Stimulated activated effector memory CD8-positive, alpha-beta T cell treated with anti-CD3 and anti-CD28 coated beads, Interleukin-12 subunit alpha, Interleukin-12 subunit beta, amount 100 ng/mL, for 72 hours (primary cell): ENCODE results near the gene MAPK8IP2.
"Not testable (repeated sequence)": the region's sequence is repeated elsewhere in the genome, so short reads cannot be mapped to it uniquely, and the experiment has no call there.

ENCODE experiments used
- ATAC-seq: fragments of 150-1000 bp; cut with Tn5 transposase; 2 replicates; pipeline ENCODE4 v1.10.0; 2021
- DNase-seq, 2 donors: peaks; one replicate each; pipeline ENCODE4 v3.0.0; 2021 to 2022; ENCODE audit warnings: low spot score in 2 of 2
- H3K27ac Mint-ChIP-seq: one replicate; pipeline ENCODE4 v1.8.0; 2022; ENCODE audit warnings: mild to moderate bottlenecking, mixed read lengths
- H3K36me3 Mint-ChIP-seq: one replicate; pipeline ENCODE4 v1.8.0; 2022; ENCODE audit warnings: mild to moderate bottlenecking, mixed read lengths
- H3K4me1 Mint-ChIP-seq: one replicate; pipeline ENCODE4 v1.8.0; 2022; ENCODE audit warnings: mixed read lengths
- H3K4me3 Mint-ChIP-seq: one replicate; pipeline ENCODE4 v1.8.0; 2022; ENCODE audit warnings: mild to moderate bottlenecking, mixed read lengths
- H3K9me3 Mint-ChIP-seq: one replicate; pipeline ENCODE4 v1.8.0; 2022; ENCODE audit warnings: mixed read lengths

MAPK8IP2 gene

DNA sequence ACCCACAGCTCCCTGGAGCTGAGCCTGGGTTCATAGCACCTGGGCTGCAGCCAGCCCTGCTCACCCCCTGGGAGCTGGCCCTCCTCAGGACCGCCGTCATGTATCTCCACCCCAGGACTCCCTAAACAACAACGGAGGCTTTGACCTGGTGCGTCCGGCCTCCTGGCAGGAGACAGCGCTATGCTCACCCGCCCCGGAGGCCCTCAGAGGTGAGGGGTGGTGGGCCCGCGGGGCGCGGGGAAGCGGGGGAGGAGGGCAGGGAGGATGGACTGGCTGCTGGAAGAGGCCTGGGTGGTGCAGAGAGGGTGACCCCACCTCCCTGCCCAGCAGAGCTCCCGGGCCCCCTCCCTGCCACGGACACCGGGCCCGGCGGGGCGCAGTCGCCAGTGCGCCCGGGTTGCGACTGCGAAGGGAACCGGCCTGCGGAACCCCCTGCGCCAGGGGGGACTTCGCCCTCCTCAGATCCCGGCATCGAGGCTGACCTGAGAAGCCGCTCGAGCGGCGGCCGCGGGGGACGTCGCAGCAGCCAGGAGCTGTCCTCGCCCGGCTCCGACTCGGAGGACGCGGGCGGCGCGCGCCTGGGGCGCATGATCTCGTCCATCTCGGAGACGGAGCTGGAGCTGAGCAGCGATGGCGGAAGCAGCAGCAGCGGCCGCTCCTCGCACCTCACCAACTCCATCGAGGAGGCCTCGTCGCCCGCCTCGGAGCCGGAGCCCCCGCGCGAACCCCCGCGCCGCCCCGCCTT is 3.1 kb downstream of the MAPK8IP2 start:
- H3K4me3 Mint-ChIP-seq: no peak overlapping the region
- H3K4me1 Mint-ChIP-seq: peaks cover 16% of the 10 kb centered on the region
- H3K36me3 Mint-ChIP-seq: no peaks in the 10 kb centered on the region
- no peaks in the 10 kb centered on the region for H3K9me3 Mint-ChIP-seq
- H3K27ac Mint-ChIP-seq: no peak overlapping the region
- ATAC-seq (no peak), DNase-seq (no peak)

DNA sequence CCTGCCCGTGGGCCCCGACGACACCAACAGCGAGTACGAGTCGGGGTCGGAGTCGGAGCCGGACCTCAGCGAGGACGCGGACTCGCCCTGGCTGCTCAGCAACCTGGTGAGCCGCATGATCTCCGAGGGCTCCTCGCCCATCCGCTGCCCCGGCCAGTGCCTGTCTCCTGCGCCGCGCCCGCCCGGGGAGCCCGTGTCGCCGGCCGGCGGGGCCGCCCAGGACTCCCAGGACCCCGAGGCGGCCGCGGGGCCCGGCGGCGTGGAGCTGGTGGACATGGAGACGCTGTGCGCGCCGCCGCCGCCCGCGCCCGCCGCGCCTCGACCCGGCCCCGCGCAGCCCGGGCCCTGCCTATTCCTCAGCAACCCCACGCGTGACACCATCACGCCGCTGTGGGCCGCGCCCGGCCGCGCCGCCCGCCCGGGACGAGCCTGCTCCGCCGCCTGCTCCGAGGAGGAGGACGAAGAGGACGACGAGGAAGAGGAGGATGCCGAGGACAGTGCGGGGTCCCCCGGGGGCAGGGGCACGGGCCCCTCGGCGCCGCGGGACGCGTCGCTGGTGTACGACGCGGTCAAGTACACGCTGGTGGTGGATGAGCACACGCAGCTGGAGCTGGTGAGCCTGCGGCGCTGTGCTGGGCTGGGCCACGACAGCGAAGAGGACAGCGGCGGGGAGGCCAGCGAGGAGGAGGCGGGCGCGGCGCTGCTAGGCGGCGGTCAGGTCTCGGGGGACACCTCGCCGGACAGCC is 3.8 kb downstream of the MAPK8IP2 start:
- no peak for ATAC-seq
- Mint-ChIP-seq H3K4me1 (peaks cover 16% of the 10 kb centered on the region), H3K9me3 (no peaks in the 10 kb centered on the region), H3K4me3 (no peak overlapping the region), H3K36me3 (no peaks in the 10 kb centered on the region), H3K27ac (no peak overlapping the region)
- no peak for DNase-seq

- peaks cover 16% of the 10 kb centered on the region for H3K4me1 Mint-ChIP-seq
- H3K36me3 Mint-ChIP-seq: no peaks in the 10 kb centered on the region
- no peaks in the 10 kb centered on the region for H3K9me3 Mint-ChIP-seq
- no peak for ATAC-seq
- no peak for DNase-seq
- H3K27ac Mint-ChIP-seq: no peak overlapping the region
- no peak overlapping the region for H3K4me3 Mint-ChIP-seq
Observed at GRCh38 chr22:50605002-50605612, 4.5 kb downstream of the MAPK8IP2 start.

- DNase-seq: no peak
- peaks cover 16% of the 10 kb centered on the region for H3K4me1 Mint-ChIP-seq
- H3K36me3 Mint-ChIP-seq: no peaks in the 10 kb centered on the region
- H3K27ac Mint-ChIP-seq: no peak overlapping the region
- H3K9me3 Mint-ChIP-seq: no peaks in the 10 kb centered on the region
- H3K4me3 Mint-ChIP-seq: no peak overlapping the region
- ATAC-seq: no peak
Observed at GRCh38 chr22:50605613-50606074, 5.1 kb downstream of the MAPK8IP2 start.

DNA sequence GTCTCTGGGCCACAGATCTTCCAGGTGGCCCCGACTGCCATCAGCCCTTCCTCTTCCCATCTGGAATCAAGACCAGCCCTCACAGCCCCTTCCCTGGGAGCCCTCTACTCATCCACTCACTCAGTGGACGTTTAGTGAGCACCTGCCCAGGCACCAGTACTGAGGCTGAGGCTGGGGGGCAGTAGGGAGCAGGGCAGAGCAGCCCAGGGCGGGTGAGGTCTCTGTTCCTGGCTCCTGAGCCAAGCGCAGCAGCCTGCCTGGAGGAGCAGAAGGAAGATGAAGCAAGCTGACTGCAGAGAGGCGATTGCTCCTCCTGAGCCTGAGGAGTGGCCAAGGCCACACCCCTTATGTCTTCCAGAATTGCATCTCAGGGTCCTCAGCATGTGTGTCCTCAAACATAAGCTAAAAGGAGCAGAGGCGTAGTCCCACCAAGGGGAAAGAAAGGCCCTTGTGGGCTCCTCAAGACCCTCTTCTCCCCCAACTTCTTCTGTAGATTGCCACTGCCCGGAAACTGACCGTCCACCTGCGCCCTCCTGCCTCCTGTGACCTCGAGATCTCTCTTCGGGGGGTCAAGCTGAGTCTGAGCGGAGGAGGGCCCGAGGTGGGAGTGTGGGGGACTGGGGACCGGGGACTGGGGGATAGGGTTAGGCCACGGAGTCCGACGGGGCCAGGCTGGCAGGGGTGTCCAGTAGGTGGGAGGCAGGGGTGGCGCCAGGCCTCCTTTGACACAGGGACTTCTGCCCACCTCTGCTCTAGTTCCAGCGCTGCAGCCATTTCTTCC is 5.8 kb downstream of the MAPK8IP2 start:
- Mint-ChIP-seq H3K4me3 (no peak overlapping the region), H3K9me3 (no peaks in the 10 kb centered on the region), H3K27ac (no peak overlapping the region), H3K36me3 (no peaks in the 10 kb centered on the region), H3K4me1 (peaks cover 16% of the 10 kb centered on the region)
- DNase-seq: no peak
- ATAC-seq: no peak

DNA sequence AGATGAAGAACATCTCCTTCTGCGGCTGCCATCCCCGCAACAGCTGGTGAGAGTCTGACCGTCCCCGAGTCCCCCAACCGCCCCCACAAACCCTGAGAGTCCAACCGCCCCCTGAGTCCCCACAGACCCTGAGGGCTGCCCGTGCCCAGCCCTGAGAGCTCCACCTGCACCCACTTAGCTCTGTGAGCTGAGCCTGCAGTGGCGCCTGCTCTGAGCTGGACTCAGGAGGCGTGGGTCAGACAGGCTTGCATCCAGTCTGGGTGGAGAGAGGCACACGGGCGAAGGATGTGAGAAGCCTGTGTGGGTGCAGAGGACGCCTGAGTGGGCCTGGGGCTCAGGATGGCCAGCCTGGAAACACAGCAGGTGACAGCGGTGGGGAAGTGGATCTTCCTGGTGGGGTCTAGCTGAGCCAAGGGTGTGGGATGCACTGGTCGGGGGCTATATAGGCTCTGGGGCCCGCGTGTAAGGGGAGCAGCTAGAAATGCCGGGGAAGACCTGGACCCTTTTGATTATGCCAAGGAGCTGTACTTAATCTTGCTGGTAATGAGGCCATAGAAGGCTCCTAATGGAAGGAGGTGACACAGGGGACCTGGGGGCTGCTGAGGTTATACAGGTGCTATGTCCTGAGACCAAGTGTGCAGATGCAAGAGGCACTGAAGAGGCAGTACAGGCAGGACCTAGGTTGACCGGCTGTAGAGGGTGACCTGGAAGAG is 6.5 kb downstream of the MAPK8IP2 start:
- Mint-ChIP-seq H3K4me3 (no peak overlapping the region), H3K9me3 (no peaks in the 10 kb centered on the region), H3K36me3 (no peaks in the 10 kb centered on the region), H3K4me1 (peaks cover 10% of the 10 kb centered on the region), H3K27ac (no peak overlapping the region)
- DNase-seq: no peak
- no peak for ATAC-seq

- no peak for ATAC-seq
- Mint-ChIP-seq H3K4me1 (peaks cover 12% of the 10 kb centered on the region), H3K36me3 (no peaks in the 10 kb centered on the region), H3K27ac (no peak overlapping the region), H3K9me3 (no peaks in the 10 kb centered on the region), H3K4me3 (no peak overlapping the region)
- DNase-seq: no peak
Observed at GRCh38 chr22:50607659-50608020, 7.0 kb downstream of the MAPK8IP2 start.

GRCh38 chr22:50608058-50608840 is 7.7 kb downstream of the MAPK8IP2 start:
- H3K27ac Mint-ChIP-seq, H3K9me3 Mint-ChIP-seq, H3K36me3 Mint-ChIP-seq, ATAC-seq, DNase-seq, H3K4me3 Mint-ChIP-seq: not testable (repeated sequence)
- peaks cover 18% of the 10 kb centered on the region for H3K4me1 Mint-ChIP-seq

GRCh38 chr22:50608996-50609395 is 8.4 kb downstream of the MAPK8IP2 start:
- Mint-ChIP-seq H3K27ac (no peak overlapping the region), H3K4me3 (no peak overlapping the region), H3K36me3 (no peaks in the 10 kb centered on the region), H3K4me1 (peaks cover 21% of the 10 kb centered on the region), H3K9me3 (no peaks in the 10 kb centered on the region)
- DNase-seq: no peak
- no peak for ATAC-seq

DNA sequence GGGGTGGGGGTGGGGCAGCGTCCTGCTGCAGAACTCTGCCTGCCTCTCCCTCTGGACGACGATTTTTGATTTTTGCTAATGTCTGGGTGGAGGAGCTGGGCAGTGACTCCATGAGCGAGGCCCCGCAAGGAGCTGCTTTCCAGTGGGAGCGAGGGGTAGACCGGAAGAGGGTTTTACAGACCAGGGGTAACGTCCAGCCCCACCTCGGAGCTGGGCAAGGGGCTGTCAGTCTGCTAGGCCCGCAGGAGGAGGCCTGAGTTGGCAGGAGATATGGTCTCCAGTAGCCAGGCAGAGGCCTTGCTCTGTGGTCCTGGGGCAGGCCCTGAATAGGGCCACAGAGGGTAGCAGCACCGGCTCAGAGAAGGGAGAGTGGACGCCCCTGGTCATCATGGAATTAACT is 9.0 kb downstream of the MAPK8IP2 start:
- no peaks in the 10 kb centered on the region for H3K9me3 Mint-ChIP-seq
- no peak for ATAC-seq
- H3K4me1 Mint-ChIP-seq: peaks cover 21% of the 10 kb centered on the region
- no peaks in the 10 kb centered on the region for H3K36me3 Mint-ChIP-seq
- no peak overlapping the region for H3K4me3 Mint-ChIP-seq
- DNase-seq: no peak
- H3K27ac Mint-ChIP-seq: no peak overlapping the region

DNA sequence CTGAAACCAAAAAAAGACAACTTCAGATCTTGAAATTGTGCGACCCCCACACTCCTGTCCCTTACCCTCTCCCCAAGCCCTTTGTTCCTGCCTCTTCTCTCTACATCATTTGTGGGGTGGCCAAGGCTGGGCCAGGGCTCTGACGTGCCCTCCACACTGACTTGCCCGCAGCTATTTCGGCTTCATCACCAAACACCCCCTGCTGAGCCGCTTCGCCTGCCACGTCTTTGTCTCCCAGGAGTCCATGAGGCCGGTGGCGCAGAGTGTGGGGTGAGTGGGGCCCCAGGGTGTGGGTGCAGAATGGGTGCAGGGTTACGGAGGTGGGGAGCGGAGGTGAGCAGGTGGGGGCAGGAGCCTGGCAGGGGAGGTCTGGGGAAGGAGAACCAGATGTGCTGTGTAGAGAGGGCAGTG is 9.5 kb downstream of the MAPK8IP2 start:
- DNase-seq: no peak
- no peaks in the 10 kb centered on the region for H3K9me3 Mint-ChIP-seq
- peaks cover 21% of the 10 kb centered on the region for H3K4me1 Mint-ChIP-seq
- no peak overlapping the region for H3K27ac Mint-ChIP-seq
- no peaks in the 10 kb centered on the region for H3K36me3 Mint-ChIP-seq
- no peak for ATAC-seq
- no peak overlapping the region for H3K4me3 Mint-ChIP-seq

- Mint-ChIP-seq H3K9me3 (no peaks in the 10 kb centered on the region), H3K36me3 (no peaks in the 10 kb centered on the region), H3K4me1 (peaks cover 21% of the 10 kb centered on the region), H3K27ac (no peak overlapping the region), H3K4me3 (no peak overlapping the region)
- no peak for ATAC-seq
- no peak for DNase-seq
Observed at GRCh38 chr22:50610581-50610980, 10.0 kb downstream of the MAPK8IP2 start.

GRCh38 chr22:50611341-50612060 is 10.9 kb downstream of the MAPK8IP2 start:
- H3K27ac Mint-ChIP-seq: no peak overlapping the region
- no peak for ATAC-seq
- H3K4me3 Mint-ChIP-seq: no peak overlapping the region
- peaks cover 21% of the 10 kb centered on the region for H3K4me1 Mint-ChIP-seq
- no peaks in the 10 kb centered on the region for H3K9me3 Mint-ChIP-seq
- no peak for DNase-seq
- no peaks in the 10 kb centered on the region for H3K36me3 Mint-ChIP-seq

- DNase-seq (no peak), ATAC-seq (no peak)
- Mint-ChIP-seq H3K4me3 (no peak overlapping the region), H3K36me3 (no peaks in the 10 kb centered on the region), H3K9me3 (no peaks in the 10 kb centered on the region), H3K4me1 (peaks cover 21% of the 10 kb centered on the region), H3K27ac (no peak overlapping the region)
Observed at GRCh38 chr22:50612168-50612527, 11.6 kb downstream of the MAPK8IP2 start.
